C4-2B (cell line): ENCODE results near the gene CDH12.

Experiments used
- H3K27ac ChIP-seq: fragments of 450-650 bp; 2 replicates; pipeline ENCODE4 v1.5.1; 2017
- CTCF ChIP-seq: fragments of 450-650 bp; conservative IDR thresholded peaks from 2 replicates; pipeline ENCODE4 v1.5.1; 2017; ENCODE audit warnings: mild to moderate bottlenecking
- ZFX ChIP-seq: fragments of 450-650 bp; IDR thresholded peaks from 2 replicates; pipeline ENCODE4 v1.6.1; 2017

CDH12 gene

GRCh38 chr5:21834863-21835262 lies 1018.3 kb downstream of the CDH12 start:
- no peak for TF ChIP-seq ZFX
- TF ChIP-seq CTCF: no peak
- H3K27ac ChIP-seq: no peak overlapping the region

- TF ChIP-seq CTCF: no peak
- no peak overlapping the region for H3K27ac ChIP-seq
Observed at GRCh38 chr5:21831145-21831787, 1021.9 kb downstream of the CDH12 start.

- no peak overlapping the region for H3K27ac ChIP-seq
- no peak for TF ChIP-seq ZFX
- TF ChIP-seq CTCF: no peak
Observed at GRCh38 chr5:21826884-21827283, 1026.3 kb downstream of the CDH12 start.

GRCh38 chr5:21823588-21823987 lies 1029.6 kb downstream of the CDH12 start:
- TF ChIP-seq ZFX (no peak), CTCF (no peak)
- no peak overlapping the region for H3K27ac ChIP-seq

- no peak overlapping the region for H3K27ac ChIP-seq
- TF ChIP-seq ZFX: no peak
Observed at GRCh38 chr5:21823076-21823574, 1030.0 kb downstream of the CDH12 start.

GRCh38 chr5:21820527-21820926 lies 1032.6 kb downstream of the CDH12 start:
- TF ChIP-seq CTCF (no peak), ZFX (no peak)
- H3K27ac ChIP-seq: no peak overlapping the region

GRCh38 chr5:21818370-21818720 lies 1034.8 kb downstream of the CDH12 start:
- no peak overlapping the region for H3K27ac ChIP-seq

More at GRCh38 chr5:21818370-21818720, 1034.8 kb downstream of the CDH12 start:
- TF ChIP-seq ZFX: no peak
- no peak for TF ChIP-seq CTCF
